Subcutaneous abdominal adipose tissue (tissue), 5 donors: Measurements from ENCODE around the gene C16orf96.

ENCODE experiments used
- H3K27ac ChIP-seq: one replicate; pipeline ENCODE4 v1.7.0; 2013; ENCODE audit warnings: low read depth, mild to moderate bottlenecking, inconsistent platforms, low read length, moderate library complexity
- H3K27me3 ChIP-seq, 5 donors: one replicate each; pipeline ENCODE4 v1.7.0; 2013; ENCODE audit warnings: low read length in 5 of 5, inconsistent platforms in 1 of 5; ENCODE audit not compliant: control insufficient read depth in 5 of 5, insufficient read depth in 4 of 5
- H3K36me3 ChIP-seq, 5 donors: one replicate each; pipeline ENCODE4 v1.7.0; 2013; ENCODE audit warnings: low read length in 5 of 5; ENCODE audit not compliant: control insufficient read depth in 5 of 5, insufficient read depth in 5 of 5
- H3K4me1 ChIP-seq, 5 donors: one replicate each; pipeline ENCODE4 v1.7.0; 2013; ENCODE audit warnings: low read length in 5 of 5, mild to moderate bottlenecking in 3 of 5, moderate library complexity in 1 of 5; ENCODE audit not compliant: control insufficient read depth in 5 of 5, insufficient read depth in 5 of 5
- H3K4me3 ChIP-seq, 5 donors: one replicate each; pipeline ENCODE4 v1.7.0; 2013; ENCODE audit warnings: low read length in 5 of 5, low read depth in 1 of 5
- H3K9ac ChIP-seq, 5 donors: one replicate each; pipeline ENCODE4 v1.7.0; 2013; ENCODE audit warnings: low read length in 5 of 5, mild to moderate bottlenecking in 4 of 5, moderate library complexity in 3 of 5
- H3K9me3 ChIP-seq, 5 donors: one replicate each; pipeline ENCODE4 v1.7.0; 2013; ENCODE audit warnings: low read length in 5 of 5; ENCODE audit not compliant: control insufficient read depth in 5 of 5
- donor health status: healthy.
- donor health status: healthy.
- donor health status: healthy.
- donor health status: healthy.
- donor health status: healthy.

The C16orf96 gene

GRCh38 chr16:4606354-4606753, 50.2 kb downstream of the C16orf96 start:
- H3K27me3 ChIP-seq, result peaks cover 5 to 16% (median 11%) of the 10 kb centered on the region in 5 donors
- H3K4me3 ChIP-seq, result no peak overlapping the region
- H3K4me1 ChIP-seq, result peaks cover 0 to 10% (median 7%) of the 10 kb centered on the region in 5 donors
- H3K36me3 ChIP-seq, result peaks cover 0 to 31% (median 21%) of the 10 kb centered on the region in 5 donors
- H3K9me3 ChIP-seq, result no peaks in the 10 kb centered on the region
- H3K9ac ChIP-seq, result no peak overlapping the region
- no peak overlapping the region for H3K27ac ChIP-seq

GRCh38 chr16:4607841-4608703, 51.9 kb downstream of the C16orf96 start:
- Histone ChIP-seq H3K9ac (no peak overlapping the region), H3K4me1 (peaks cover 2 to 20% (median 16%) of the 10 kb centered on the region in 5 donors), H3K27ac (no peak overlapping the region), H3K9me3 (no peaks in the 10 kb centered on the region), H3K27me3 (peaks cover 0 to 4% (median 0%) of the 10 kb centered on the region in 5 donors), H3K36me3 (peaks cover 0 to 31% (median 21%) of the 10 kb centered on the region in 5 donors), H3K4me3 (no peak overlapping the region)

GRCh38 chr16:4608704-4608980, 52.5 kb downstream of the C16orf96 start:
- peaks cover 0 to 4% (median 0%) of the 10 kb centered on the region in 5 donors for H3K27me3 ChIP-seq
- no peaks in the 10 kb centered on the region for H3K9me3 ChIP-seq
- peaks cover 7 to 25% (median 21%) of the 10 kb centered on the region in 5 donors for H3K4me1 ChIP-seq
- H3K9ac ChIP-seq, result no peak overlapping the region
- H3K4me3 ChIP-seq, result no peak overlapping the region
- no peak overlapping the region for H3K27ac ChIP-seq
- peaks cover 0 to 31% (median 21%) of the 10 kb centered on the region in 5 donors for H3K36me3 ChIP-seq

- Histone ChIP-seq H3K4me1 (peaks cover 8 to 31% (median 26%) of the 10 kb centered on the region in 5 donors), H3K9me3 (no peaks in the 10 kb centered on the region), H3K9ac (no peak overlapping the region), H3K36me3 (peaks cover 0 to 31% (median 21%) of the 10 kb centered on the region in 5 donors), H3K27ac (no peak overlapping the region), H3K4me3 (no peak overlapping the region), H3K27me3 (no peaks in the 10 kb centered on the region)
These were observed 53.3 kb downstream of the C16orf96 start for GRCh38 chr16:4609200-4610010.

GRCh38 chr16:4610011-4611005, 54.2 kb downstream of the C16orf96 start:
- H3K9ac ChIP-seq, result no peak overlapping the region
- no peaks in the 10 kb centered on the region for H3K9me3 ChIP-seq
- H3K4me1 ChIP-seq, result peaks cover 8 to 37% (median 32%) of the 10 kb centered on the region in 5 donors
- no peaks in the 10 kb centered on the region for H3K27me3 ChIP-seq
- H3K4me3 ChIP-seq, result no peak overlapping the region
- H3K27ac ChIP-seq, result no peak overlapping the region
- H3K36me3 ChIP-seq, result peaks cover 0 to 31% (median 21%) of the 10 kb centered on the region in 5 donors

- H3K9me3 ChIP-seq, result no peaks in the 10 kb centered on the region
- peaks cover 0 to 31% (median 21%) of the 10 kb centered on the region in 5 donors for H3K36me3 ChIP-seq
- peaks cover 0 to 3% (median 0%) of the 10 kb centered on the region in 5 donors for H3K27me3 ChIP-seq
- no peak overlapping the region for H3K27ac ChIP-seq
- H3K9ac ChIP-seq, result no peak overlapping the region
- H3K4me1 ChIP-seq, result peaks cover 12 to 46% (median 39%) of the 10 kb centered on the region in 5 donors
- no peak overlapping the region for H3K4me3 ChIP-seq
These were observed 55.3 kb downstream of the C16orf96 start for GRCh38 chr16:4611337-4612021.

- Histone ChIP-seq H3K4me3 (no peak overlapping the region), H3K36me3 (peaks cover 0 to 28% (median 21%) of the 10 kb centered on the region in 5 donors), H3K27ac (no peak overlapping the region), H3K9ac (peak overlapping the region in 1 of 5 donors; percentile 46), H3K4me1 (peaks cover 12 to 56% (median 47%) of the 10 kb centered on the region in 5 donors), H3K27me3 (peaks cover 0 to 3% (median 0%) of the 10 kb centered on the region in 5 donors), H3K9me3 (no peaks in the 10 kb centered on the region)
These were observed 56.4 kb downstream of the C16orf96 start for GRCh38 chr16:4612474-4612931.

- H3K27me3 ChIP-seq, result peaks cover 0 to 3% (median 0%) of the 10 kb centered on the region in 5 donors
- no peak overlapping the region for H3K27ac ChIP-seq
- no peaks in the 10 kb centered on the region for H3K9me3 ChIP-seq
- H3K36me3 ChIP-seq, result peaks cover 0 to 22% (median 15%) of the 10 kb centered on the region in 5 donors
- H3K9ac ChIP-seq, result peak overlapping the region; percentile 61 to 87 (median 73)
- H3K4me3 ChIP-seq, result peak overlapping the region; percentile 75 to 88 (median 86)
- H3K4me1 ChIP-seq, result peaks cover 12 to 62% (median 47%) of the 10 kb centered on the region in 5 donors
These were observed 57.0 kb downstream of the C16orf96 start for GRCh38 chr16:4612977-4613635.
